Neural progenitor cell (in vitro differentiated cells): ENCODE results near the gene BCL7A. TPM values are rescaled to one million over a fixed set of nuclear protein-coding genes. Genes with fewer than 3 reads are reported as not detected.

Experiments used
- DNase-seq: peaks from one replicate; pipeline ENCODE4 v3.0.0-alpha.2; 2016; ENCODE audit warnings: low spot score
- H2AFZ ChIP-seq: fragments of 200-600 bp; sonication (generic); replicated peaks from 2 replicates; pipeline ENCODE4 v1.6.1; 2016; ENCODE audit warnings: antibody characterized with exemption
- H3F3A ChIP-seq: fragments of 200-600 bp; sonication (generic); 2 replicates; pipeline ENCODE4 v1.6.1; 2016; ENCODE audit warnings: antibody characterized with exemption, low read depth
- H3K27ac ChIP-seq: fragments of 200-600 bp; sonication (generic); 2 replicates; pipeline ENCODE4 v1.5.1; 2016; ENCODE audit warnings: mild to moderate bottlenecking
- H3K27me3 ChIP-seq: fragments of 200-600 bp; sonication (generic); 2 replicates; pipeline ENCODE4 v1.6.1; 2016; ENCODE audit warnings: mild to moderate bottlenecking, moderate library complexity
- H3K36me3 ChIP-seq: fragments of 200-600 bp; sonication (generic); 2 replicates; pipeline ENCODE4 v1.5.1; 2016
- H3K4me1 ChIP-seq: fragments of 200-600 bp; sonication (generic); 2 replicates; pipeline ENCODE4 v1.6.1; 2016; ENCODE audit warnings: mixed run types
- H3K4me2 ChIP-seq: fragments of 200-600 bp; sonication (generic); 2 replicates; pipeline ENCODE4 v1.6.1; 2016
- H3K4me3 ChIP-seq: fragments of 200-600 bp; sonication (generic); 2 replicates; pipeline ENCODE4 v1.5.1; 2016
- H3K79me2 ChIP-seq: fragments of 200-600 bp; sonication (generic); 2 replicates; pipeline ENCODE4 v1.6.1; 2016; ENCODE audit warnings: low read depth
- H3K9ac ChIP-seq: fragments of 200-600 bp; sonication (generic); 2 replicates; pipeline ENCODE4 v1.6.1; 2016
- H3K9me3 ChIP-seq: fragments of 200-600 bp; sonication (generic); 2 replicates; pipeline ENCODE4 v1.5.1; 2016; ENCODE audit warnings: low read depth
- H4K20me1 ChIP-seq: fragments of 200-600 bp; sonication (generic); 2 replicates; pipeline ENCODE4 v1.6.1; 2016; ENCODE audit warnings: low read depth
- H3K27ac Mint-ChIP-seq: 3 replicates; pipeline ENCODE4 v1.8.0; 2021; ENCODE audit warnings: mixed read lengths
- H3K27me3 Mint-ChIP-seq: 2 replicates; pipeline ENCODE4 v1.8.0; 2022; ENCODE audit warnings: low read depth, mild to moderate bottlenecking, inconsistent platforms, moderate library complexity, mixed read lengths; ENCODE audit not compliant: insufficient read depth
- H3K36me3 Mint-ChIP-seq: 3 replicates; pipeline ENCODE4 v1.8.0; 2021; ENCODE audit warnings: mixed read lengths
- H3K4me1 Mint-ChIP-seq: 3 replicates; pipeline ENCODE4 v1.8.0; 2021; ENCODE audit warnings: mixed read lengths
- H3K4me3 Mint-ChIP-seq: 3 replicates; pipeline ENCODE4 v1.8.0; 2021; ENCODE audit warnings: mild to moderate bottlenecking, moderate library complexity, mixed read lengths
- H3K9me3 Mint-ChIP-seq: 3 replicates; pipeline ENCODE4 v1.8.0; 2020; ENCODE audit warnings: mixed read lengths
- EZH2 ChIP-seq: fragments of 200-600 bp; sonication (generic); IDR thresholded peaks from 2 replicates; pipeline ENCODE4 v1.6.1; 2017; ENCODE audit warnings: antibody characterized with exemption, mild to moderate bottlenecking, moderate library complexity
- EZH2phosphoT487 ChIP-seq: fragments of 200-600 bp; sonication (generic); IDR thresholded peaks from 2 replicates; pipeline ENCODE4 v1.6.1; 2017; ENCODE audit warnings: antibody characterized with exemption
- total RNA-seq: library from RNA; depleted of rRNA; stranded (reverse); fragments of >200 nt; gene quantifications from 2 replicates; pipeline ENCODE4 v1.2.3, GENCODE V29; 2015; ENCODE audit warnings: low replicate concordance
- TF ChIP-seq, protein P1 (sequence below): fragments of 200-600 bp; sonication (generic); IDR thresholded peaks from 2 replicates; pipeline ENCODE4 v1.5.1; 2017; ENCODE audit warnings: antibody characterized with exemption, mild to moderate bottlenecking

Gene BCL7A
- total RNA-seq, 1 donor from 2014 or later: 22.1 TPM

DNA sequence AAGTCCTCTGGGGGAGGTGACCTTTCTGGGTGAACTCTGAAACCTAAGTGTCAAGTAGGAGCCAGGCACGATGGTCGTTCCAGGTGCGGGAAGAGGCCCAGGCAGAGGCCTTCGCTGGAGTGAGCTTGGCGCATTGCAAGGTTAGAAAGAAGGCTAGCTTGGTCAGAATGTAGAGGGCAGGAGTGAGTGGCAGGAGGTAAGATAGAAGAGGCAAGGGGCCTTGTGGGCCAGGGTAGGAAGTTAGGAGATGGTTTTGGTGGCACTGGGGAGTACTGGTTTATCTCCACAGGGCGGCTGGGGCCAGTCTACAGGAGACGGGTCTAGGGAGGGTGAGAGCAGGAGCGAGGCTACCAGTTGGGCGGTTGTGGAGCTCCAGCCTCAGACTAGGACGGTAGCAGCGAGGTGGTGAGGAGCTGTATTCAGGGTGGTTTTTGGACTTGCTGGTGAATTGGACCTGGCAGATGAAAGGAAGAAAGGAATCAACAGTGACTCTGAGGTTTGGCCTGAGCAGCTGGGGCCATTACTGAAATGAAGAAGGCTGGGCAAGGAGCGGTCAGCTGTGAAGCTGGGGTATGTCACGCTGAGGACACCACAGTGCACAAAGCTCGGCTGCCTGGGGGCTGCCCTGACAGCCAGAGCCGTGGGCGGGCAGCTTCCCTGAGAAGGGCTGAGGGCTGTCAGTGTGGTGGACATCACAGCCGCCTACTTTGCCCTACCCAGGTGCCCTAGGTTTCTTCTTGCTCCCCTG lies 65.9 kb downstream of the BCL7A start:
- H3K9me3 ChIP-seq: no peaks in the 10 kb centered on the region
- TF ChIP-seq, protein P1, sequence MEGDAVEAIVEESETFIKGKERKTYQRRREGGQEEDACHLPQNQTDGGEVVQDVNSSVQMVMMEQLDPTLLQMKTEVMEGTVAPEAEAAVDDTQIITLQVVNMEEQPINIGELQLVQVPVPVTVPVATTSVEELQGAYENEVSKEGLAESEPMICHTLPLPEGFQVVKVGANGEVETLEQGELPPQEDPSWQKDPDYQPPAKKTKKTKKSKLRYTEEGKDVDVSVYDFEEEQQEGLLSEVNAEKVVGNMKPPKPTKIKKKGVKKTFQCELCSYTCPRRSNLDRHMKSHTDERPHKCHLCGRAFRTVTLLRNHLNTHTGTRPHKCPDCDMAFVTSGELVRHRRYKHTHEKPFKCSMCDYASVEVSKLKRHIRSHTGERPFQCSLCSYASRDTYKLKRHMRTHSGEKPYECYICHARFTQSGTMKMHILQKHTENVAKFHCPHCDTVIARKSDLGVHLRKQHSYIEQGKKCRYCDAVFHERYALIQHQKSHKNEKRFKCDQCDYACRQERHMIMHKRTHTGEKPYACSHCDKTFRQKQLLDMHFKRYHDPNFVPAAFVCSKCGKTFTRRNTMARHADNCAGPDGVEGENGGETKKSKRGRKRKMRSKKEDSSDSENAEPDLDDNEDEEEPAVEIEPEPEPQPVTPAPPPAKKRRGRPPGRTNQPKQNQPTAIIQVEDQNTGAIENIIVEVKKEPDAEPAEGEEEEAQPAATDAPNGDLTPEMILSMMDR: no peak
- TF ChIP-seq EZH2: no peak
- no peak for TF ChIP-seq EZH2phosphoT487
- peak overlapping the region; percentile 11 for H3K4me3 Mint-ChIP-seq
- peaks cover 6% of the 10 kb centered on the region for H3F3A ChIP-seq
- H3K27me3 ChIP-seq: peaks cover 12% of the 10 kb centered on the region
- no peak for DNase-seq
- no peaks in the 10 kb centered on the region for H3K79me2 ChIP-seq
- peaks cover 14% of the 10 kb centered on the region for H3K4me1 ChIP-seq
- H3K4me2 ChIP-seq: no peak overlapping the region
- no peaks in the 10 kb centered on the region for H3K9me3 Mint-ChIP-seq
- peaks cover 14% of the 10 kb centered on the region for H4K20me1 ChIP-seq
- no peaks in the 10 kb centered on the region for H3K36me3 ChIP-seq
- H3K9ac ChIP-seq: no peak overlapping the region
- H3K27ac ChIP-seq: no peak overlapping the region
- peaks cover 35% of the 10 kb centered on the region for H3K4me1 Mint-ChIP-seq
- H3K27ac Mint-ChIP-seq: no peak overlapping the region
- peaks cover 28% of the 10 kb centered on the region for H3K36me3 Mint-ChIP-seq
- peaks cover 2% of the 10 kb centered on the region for H3K27me3 Mint-ChIP-seq
- H2AFZ ChIP-seq: no peak overlapping the region
- H3K4me3 ChIP-seq: no peak overlapping the region

DNA sequence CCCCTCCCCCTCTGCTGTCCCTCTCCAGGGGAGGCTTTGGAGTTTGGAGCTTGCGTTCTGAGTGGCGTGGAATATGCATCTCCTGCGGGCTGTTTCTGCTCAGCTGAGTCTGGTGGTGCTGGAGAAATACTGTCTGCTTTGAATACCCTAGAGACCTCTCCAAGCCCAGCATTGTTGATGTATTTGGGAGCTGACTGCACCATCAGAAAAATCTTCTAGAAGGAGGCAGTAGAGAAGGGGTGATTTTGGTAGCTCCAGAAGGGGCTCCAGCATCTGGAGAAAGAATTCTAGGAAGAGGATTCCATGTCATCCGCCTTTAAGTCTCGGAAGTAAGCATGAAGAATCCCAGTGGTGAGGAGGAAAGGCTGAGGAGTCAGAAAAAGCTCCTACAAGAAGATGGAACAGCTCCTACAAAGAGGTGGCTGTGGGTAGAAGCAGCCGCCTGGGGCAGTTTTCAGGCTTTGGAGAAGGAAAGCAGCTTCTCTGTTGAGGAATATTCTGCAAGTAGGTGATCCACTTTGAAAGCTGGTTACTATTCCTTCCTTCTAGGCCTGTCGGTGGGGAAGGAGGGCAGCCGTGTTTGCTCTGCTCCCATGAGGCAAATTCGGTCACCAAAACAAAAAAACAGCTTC lies 66.6 kb downstream of the BCL7A start:
- peaks cover 9% of the 10 kb centered on the region for H3F3A ChIP-seq

DNA sequence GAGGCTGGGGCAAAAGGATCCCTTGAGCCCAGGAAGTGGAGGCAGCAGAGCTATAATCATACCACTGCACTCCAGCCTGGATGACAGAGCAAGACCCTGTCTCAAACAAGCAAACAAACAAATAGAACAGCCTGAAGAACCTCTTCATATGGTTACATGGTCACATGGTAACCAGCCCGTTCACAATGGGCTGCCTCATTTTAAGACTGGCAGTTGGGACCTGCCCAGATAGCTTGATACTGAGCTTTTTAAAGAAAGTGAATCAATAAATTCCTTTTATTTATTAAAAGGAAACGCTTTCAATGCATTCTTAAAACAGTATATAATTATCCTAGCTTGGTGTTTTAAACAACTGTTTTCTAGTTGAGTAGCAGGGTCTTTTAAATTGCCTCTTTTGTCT lies 67.4 kb downstream of the BCL7A start:
- Histone ChIP-seq H3K79me2 (no peaks in the 10 kb centered on the region), H3K9ac (no peak overlapping the region), H3K27me3 (no peaks in the 10 kb centered on the region), H3K9me3 (no peaks in the 10 kb centered on the region), H3K36me3 (no peaks in the 10 kb centered on the region), H3F3A (peaks cover 17% of the 10 kb centered on the region), H2AFZ (no peak overlapping the region), H3K4me3 (no peak overlapping the region), H3K4me1 (peaks cover 14% of the 10 kb centered on the region), H3K4me2 (no peak overlapping the region), H3K27ac (no peak overlapping the region), H4K20me1 (peaks cover 12% of the 10 kb centered on the region)
- no peaks in the 10 kb centered on the region for H3K9me3 Mint-ChIP-seq
- H3K27me3 Mint-ChIP-seq: peaks cover 2% of the 10 kb centered on the region
- no peak overlapping the region for H3K27ac Mint-ChIP-seq
- TF ChIP-seq, protein P1: no peak
- TF ChIP-seq EZH2phosphoT487: no peak
- no peak for TF ChIP-seq EZH2
- no peak overlapping the region for H3K4me3 Mint-ChIP-seq
- no peak for DNase-seq
- H3K4me1 Mint-ChIP-seq: peaks cover 35% of the 10 kb centered on the region
- H3K36me3 Mint-ChIP-seq: peaks cover 16% of the 10 kb centered on the region

More for the DNA sequence above, 66.6 kb downstream of the BCL7A start:
- TF ChIP-seq, protein P1: no peak
- no peak for TF ChIP-seq EZH2phosphoT487
- no peak for TF ChIP-seq EZH2
- no peak overlapping the region for H3K9ac ChIP-seq
- H3K36me3 ChIP-seq: no peaks in the 10 kb centered on the region
- no peaks in the 10 kb centered on the region for H3K79me2 ChIP-seq
- H3K9me3 ChIP-seq: no peaks in the 10 kb centered on the region
- peaks cover 5% of the 10 kb centered on the region for H3K27me3 ChIP-seq
- Mint-ChIP-seq H3K9me3 (no peaks in the 10 kb centered on the region), H3K4me3 (no peak overlapping the region), H3K27ac (no peak overlapping the region), H3K4me1 (peaks cover 35% of the 10 kb centered on the region), H3K27me3 (peaks cover 2% of the 10 kb centered on the region), H3K36me3 (peaks cover 23% of the 10 kb centered on the region)
- DNase-seq: no peak
- H3K4me3 ChIP-seq: no peak overlapping the region
- H3K27ac ChIP-seq: no peak overlapping the region
- peaks cover 14% of the 10 kb centered on the region for H3K4me1 ChIP-seq
- H2AFZ ChIP-seq: no peak overlapping the region
- peaks cover 12% of the 10 kb centered on the region for H4K20me1 ChIP-seq
- H3K4me2 ChIP-seq: no peak overlapping the region
